Keratinocyte (primary cell): Measurements from ENCODE around the gene ZNF628. TPM values are rescaled to one million over a fixed set of nuclear protein-coding genes. Genes with fewer than 3 reads are reported as not detected.

ENCODE experiments used
- DNase-seq: peaks from one replicate; pipeline ENCODE4 v3.0.0-alpha.2; 2011; ENCODE audit warnings: low read depth, missing footprints, low spot score
- FAIRE-seq: peaks from 2 replicates; lab custom pipeline; 2011; peaks lifted over from hg19 to GRCh38; lab: Jason Lieb, UNC
- H2AFZ ChIP-seq: 2 replicates; pipeline ENCODE4 v1.6.0; 2012; ENCODE audit warnings: low read length, control low read depth, inconsistent platforms; ENCODE audit not compliant: control insufficient read depth
- H3K27ac ChIP-seq: 2 replicates; pipeline ENCODE4 v1.5.1; 2011; ENCODE audit warnings: low read length; ENCODE audit not compliant: control insufficient read depth, insufficient read depth
- H3K27me3 ChIP-seq: 3 replicates; pipeline ENCODE4 v1.6.0; 2011; ENCODE audit warnings: low read length; ENCODE audit not compliant: control insufficient read depth, insufficient read depth; ENCODE audit errors: extremely low read depth
- H3K36me3 ChIP-seq, 2 experiments: 2 replicates in 1 of 2; 3 replicates in 1 of 2; pipeline ENCODE4 v1.5.1; 2011; ENCODE audit warnings: low read length in 2 of 2, mild to moderate bottlenecking in 1 of 2; ENCODE audit not compliant: control insufficient read depth in 2 of 2, insufficient read depth in 2 of 2; ENCODE audit errors: extremely low read depth in 1 of 2
- H3K4me1 ChIP-seq: 3 replicates; pipeline ENCODE4 v1.5.1; 2011; ENCODE audit warnings: low read length; ENCODE audit not compliant: control insufficient read depth, insufficient read depth; ENCODE audit errors: extremely low read depth
- H3K4me2 ChIP-seq: 3 replicates; pipeline ENCODE4 v1.6.0; 2011; ENCODE audit warnings: low read depth, low read length; ENCODE audit not compliant: control insufficient read depth, insufficient read depth; ENCODE audit errors: extremely low read depth
- H3K4me3 ChIP-seq, 3 experiments: fragments of 200-600 bp in 1 of 3; sonication (generic) in 1 of 3; 2 replicates in 2 of 3; 3 replicates in 1 of 3; pipeline ENCODE4 v1.5.1; 2011 to 2016; ENCODE audit warnings: low read length in 3 of 3, mild to moderate bottlenecking in 3 of 3, control low read depth in 2 of 3, inconsistent platforms in 1 of 3, low read depth in 1 of 3, mixed read lengths in 1 of 3, mixed run types in 1 of 3, moderate library complexity in 1 of 3; ENCODE audit not compliant: control insufficient read depth in 2 of 3, insufficient read depth in 2 of 3; ENCODE audit errors: extremely low read depth in 1 of 3
- H3K79me2 ChIP-seq: 2 replicates; pipeline ENCODE4 v1.6.0; 2012; ENCODE audit warnings: low read length; ENCODE audit not compliant: control insufficient read depth, insufficient read depth
- H3K9ac ChIP-seq: 3 replicates; pipeline ENCODE4 v1.6.0; 2011; ENCODE audit warnings: low read length; ENCODE audit not compliant: control insufficient read depth, insufficient read depth; ENCODE audit errors: extremely low read depth
- H3K9me1 ChIP-seq: 3 replicates; pipeline ENCODE4 v1.6.0; 2011; ENCODE audit warnings: low read length; ENCODE audit not compliant: control insufficient read depth, insufficient read depth; ENCODE audit errors: extremely low read depth
- H3K9me3 ChIP-seq: 2 replicates; pipeline ENCODE4 v1.5.1; 2012; ENCODE audit warnings: low read depth, low read length; ENCODE audit not compliant: control insufficient read depth
- H4K20me1 ChIP-seq: 3 replicates; pipeline ENCODE4 v1.6.0; 2011; ENCODE audit warnings: low read length; ENCODE audit not compliant: control insufficient read depth, insufficient read depth; ENCODE audit errors: extremely low read depth
- EZH2 ChIP-seq: IDR thresholded peaks from one replicate; pipeline ENCODE4 v1.6.1; 2012; ENCODE audit warnings: inconsistent platforms, mild to moderate bottlenecking, low read length, moderate library complexity
- dilution Hi-C: fragments of 300-500 bp; cut with MboI; formaldehyde crosslinking; loops from one replicate; pipeline ENCODE4 v1.7.0; 2020; ENCODE audit warnings: low sequenced_read_pairs; ENCODE audit not compliant: extremely low pct_ligation_motif_present
- polyA plus RNA-seq, 5 experiments: library from polyadenylated mRNA; depleted of rRNA in 3 of 5; stranded (reverse) in 3 of 5; stranded (forward) in 1 of 5; unstranded in 1 of 5; fragments of >200 nt; gene quantifications; 1 replicate in 1 of 5; 2 replicates in 3 of 5; 3 replicates in 1 of 5; pipeline versions ENCODE4 v1.2.1 to v1.2.3, GENCODE V29; 2011 to 2012; ENCODE audit warnings: missing spikeins in 2 of 5, low read depth in 1 of 5, low replicate concordance in 1 of 5
- TF ChIP-seq, protein P1 (sequence below), 3 experiments: IDR thresholded peaks in 1 of 3; conservative IDR thresholded peaks in 1 of 3; optimal IDR thresholded peaks in 1 of 3; 2 replicates in 2 of 3; 3 replicates in 1 of 3; pipeline versions ENCODE3 to v1.5.1; 2011; ENCODE audit warnings: low read length in 3 of 3, mild to moderate bottlenecking in 3 of 3, moderate library complexity in 2 of 3, control low read depth in 1 of 3, inconsistent platforms in 1 of 3; ENCODE audit not compliant: insufficient read depth in 2 of 3; ENCODE audit errors: extremely low read depth in 1 of 3

ZNF628 gene
- polyA plus RNA-seq, 1 donor (not counting 4 experiments of a cell fraction or from before 2014, with no cell fraction given): 0.22 TPM

DNA sequence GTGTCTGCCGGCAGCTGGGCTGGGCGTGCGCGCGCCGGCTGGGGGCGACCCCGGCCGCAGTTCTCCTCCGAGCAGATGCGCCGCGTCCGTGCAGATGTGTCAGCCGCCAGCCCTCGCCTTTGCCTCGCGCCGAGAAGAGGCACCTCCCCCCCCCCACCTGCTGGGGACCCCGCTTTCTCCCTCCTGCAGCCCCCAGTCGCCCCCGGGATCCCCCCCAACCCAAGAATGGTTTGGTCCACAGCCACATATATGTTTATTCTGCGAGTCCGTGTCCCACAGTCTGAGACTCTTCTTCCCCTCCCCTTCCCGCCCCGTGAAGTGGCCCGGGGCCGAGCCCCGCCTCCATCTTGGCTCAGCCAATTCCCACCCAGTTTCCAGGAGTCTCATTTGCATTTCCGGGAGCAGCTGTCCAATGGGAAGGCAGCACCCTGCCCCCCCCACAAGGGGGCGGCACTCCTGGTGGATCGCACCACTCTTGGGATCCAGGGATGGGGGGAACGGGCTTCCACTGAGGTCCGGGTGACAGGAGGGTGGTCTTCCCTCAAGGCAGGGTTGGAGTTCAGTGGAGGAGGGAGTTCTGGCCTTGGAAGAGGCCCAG is 23.6 kb upstream of the ZNF628 start:
- no peak overlapping the region for H3K4me2 ChIP-seq
- H3K36me3 ChIP-seq: peaks cover 0 to 3% of the 10 kb centered on the region in 2 experiments
- no peaks in the 10 kb centered on the region for H3K9me3 ChIP-seq
- no peak overlapping the region for H3K4me3 ChIP-seq
- H4K20me1 ChIP-seq: peaks cover 2% of the 10 kb centered on the region
- no peak for DNase-seq
- dilution Hi-C loops: no loop called here
- peaks cover 6% of the 10 kb centered on the region for H3K4me1 ChIP-seq
- H3K79me2 ChIP-seq: no peaks in the 10 kb centered on the region
- no peak overlapping the region for H3K27ac ChIP-seq
- H3K9me1 ChIP-seq: no peaks in the 10 kb centered on the region
- H2AFZ ChIP-seq: no peak overlapping the region
- no peak for FAIRE-seq
- no peak for TF ChIP-seq EZH2
- TF ChIP-seq, protein P1, sequence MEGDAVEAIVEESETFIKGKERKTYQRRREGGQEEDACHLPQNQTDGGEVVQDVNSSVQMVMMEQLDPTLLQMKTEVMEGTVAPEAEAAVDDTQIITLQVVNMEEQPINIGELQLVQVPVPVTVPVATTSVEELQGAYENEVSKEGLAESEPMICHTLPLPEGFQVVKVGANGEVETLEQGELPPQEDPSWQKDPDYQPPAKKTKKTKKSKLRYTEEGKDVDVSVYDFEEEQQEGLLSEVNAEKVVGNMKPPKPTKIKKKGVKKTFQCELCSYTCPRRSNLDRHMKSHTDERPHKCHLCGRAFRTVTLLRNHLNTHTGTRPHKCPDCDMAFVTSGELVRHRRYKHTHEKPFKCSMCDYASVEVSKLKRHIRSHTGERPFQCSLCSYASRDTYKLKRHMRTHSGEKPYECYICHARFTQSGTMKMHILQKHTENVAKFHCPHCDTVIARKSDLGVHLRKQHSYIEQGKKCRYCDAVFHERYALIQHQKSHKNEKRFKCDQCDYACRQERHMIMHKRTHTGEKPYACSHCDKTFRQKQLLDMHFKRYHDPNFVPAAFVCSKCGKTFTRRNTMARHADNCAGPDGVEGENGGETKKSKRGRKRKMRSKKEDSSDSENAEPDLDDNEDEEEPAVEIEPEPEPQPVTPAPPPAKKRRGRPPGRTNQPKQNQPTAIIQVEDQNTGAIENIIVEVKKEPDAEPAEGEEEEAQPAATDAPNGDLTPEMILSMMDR (optimal IDR thresholded peaks at IDR 0.05 in 1 of 3, IDR thresholded peaks at IDR 0.05 in 1 of 3, conservative IDR thresholded peaks at IDR 0.05 in 1 of 3; ENCODE audit: extremely low read depth in 1 of 3, insufficient read depth in 2 of 3, low read length in 3 of 3): peak in 1 of 3 experiments; percentile 1
- peaks cover 34% of the 10 kb centered on the region for H3K27me3 ChIP-seq
- no peak overlapping the region for H3K9ac ChIP-seq

GRCh38 chr19:55453511-55454260 is 22.7 kb upstream of the ZNF628 start:
- Histone ChIP-seq H3K9ac (no peak overlapping the region), H3K4me2 (no peak overlapping the region)

More at GRCh38 chr19:55453511-55454260, 22.7 kb upstream of the ZNF628 start:
- Histone ChIP-seq H3K4me1 (no peaks in the 10 kb centered on the region), H3K27me3 (peaks cover 34% of the 10 kb centered on the region), H3K9me1 (no peaks in the 10 kb centered on the region), H4K20me1 (peaks cover 2% of the 10 kb centered on the region), H3K36me3 (peaks cover 0 to 3% of the 10 kb centered on the region in 2 experiments), H2AFZ (no peak overlapping the region), H3K27ac (no peak overlapping the region), H3K4me3 (no peak overlapping the region), H3K9me3 (no peaks in the 10 kb centered on the region), H3K79me2 (no peaks in the 10 kb centered on the region)
- no peak for FAIRE-seq
- no peak for DNase-seq
- dilution Hi-C loops: no loop called here
- TF ChIP-seq EZH2: no peak
- TF ChIP-seq, protein P1 (optimal IDR thresholded peaks at IDR 0.05 in 1 of 3, IDR thresholded peaks at IDR 0.05 in 1 of 3, conservative IDR thresholded peaks at IDR 0.05 in 1 of 3; ENCODE audit: extremely low read depth in 1 of 3, insufficient read depth in 2 of 3, low read length in 3 of 3): no peak
